Measurements from ENCODE around the gene GNG7.

- TF ChIP-seq CTCF (IDR thresholded peaks at IDR 0.05; ENCODE audit: low read depth, low read length) (no peak), EZH2phosphoT487 (IDR thresholded peaks at IDR 0.05; ENCODE audit: low read depth) (no peak)
These were observed 99.2 kb downstream of the GNG7 start for GRCh38 chr19:2603334-2603733.
